Thyroid gland (tissue), 4 donors: ENCODE measurements around the gene IFI27. TPM values are rescaled to one million over a fixed set of nuclear protein-coding genes. Genes with fewer than 3 reads are reported as not detected.
"Not testable (repeated sequence)": the region's sequence is repeated elsewhere in the genome, so short reads cannot be mapped to it uniquely, and the experiment has no call there.

ENCODE experiments used
- DNase-seq, 2 donors: peaks; one replicate each; pipeline ENCODE4 v3.0.0-alpha.2; 2019
- H3K27ac ChIP-seq, 3 donors: fragments of 200-600 bp; sonication (generic); 1 replicate in 2 of 3; 2 replicates in 1 of 3; pipeline ENCODE4 v1.5.1; 2016 to 2019; ENCODE audit warnings: mild to moderate bottlenecking in 1 of 3, moderate library complexity in 1 of 3
- H3K27me3 ChIP-seq: fragments of 200-600 bp; sonication (generic); one replicate; pipeline ENCODE4 v1.5.1; 2019
- H3K36me3 ChIP-seq, 2 donors: fragments of 200-600 bp; sonication (generic); one replicate each; pipeline ENCODE4 v1.5.1; 2016 to 2019
- H3K4me1 ChIP-seq, 2 donors: fragments of 200-600 bp; sonication (generic); one replicate each; pipeline ENCODE4 v1.5.1; 2017 to 2019
- H3K4me3 ChIP-seq, 3 donors: fragments of 200-600 bp; sonication (generic); replicated peaks in 1 of 3; 1 replicate in 2 of 3; 2 replicates in 1 of 3; pipeline ENCODE4 v1.5.1; 2016; ENCODE audit warnings: mild to moderate bottlenecking in 1 of 3
- H3K9me3 ChIP-seq: fragments of 200-600 bp; sonication (generic); one replicate; pipeline ENCODE4 v1.5.1; 2017
- CTCF ChIP-seq, 6 experiments: fragments of 200-600 bp in 3 of 6; fragments of 450-650 bp in 3 of 6; sonication (generic) in 3 of 6; IDR thresholded peaks; one replicate each; pipeline ENCODE4 v1.5.1; 2016 to 2019; ENCODE audit warnings: antibody characterized with exemption in 6 of 6, mild to moderate bottlenecking in 2 of 6, inconsistent platforms in 1 of 6, moderate library complexity in 1 of 6
- POLR2A ChIP-seq, 2 donors: fragments of 450-650 bp; IDR thresholded peaks; one replicate each; pipeline ENCODE4 v1.6.1; 2017; ENCODE audit warnings: antibody characterized with exemption in 2 of 2, mild to moderate bottlenecking in 2 of 2, moderate library complexity in 1 of 2
- WGBS, 2 donors: methylation state at CpG; one replicate each; pipeline ENCODE4 v1.1.5; 2017; 5-methylcytosine and 5-hydroxymethylcytosine counted together
- intact Hi-C: fragments of 100-400 bp; cut with DNase I; formaldehyde crosslinking; loops from one replicate; pipeline ENCODE4 v1.15.1; 2023
- total RNA-seq, 4 donors: library from RNA; depleted of rRNA; stranded (reverse); fragments of >200 nt; gene quantifications; one replicate each; pipeline ENCODE4 v1.2.3, GENCODE V29; 2016

The IFI27 gene
- total RNA-seq, 4 donors from 2014 or later = 40.8 to 111 (median 81.3) TPM

GRCh38 chr14:94153750-94154342, 43.3 kb downstream of the IFI27 start:
- Histone ChIP-seq H3K27ac (no peak overlapping the region), H3K4me3 (no peak overlapping the region), H3K36me3 (no peaks in the 10 kb centered on the region), H3K27me3 (no peaks in the 10 kb centered on the region), H3K9me3 (no peaks in the 10 kb centered on the region), H3K4me1 (no peaks in the 10 kb centered on the region)
- intact Hi-C loops = no loop called here
- WGBS, 2 donors = 90 to 93% methylated on average over 6 of the region's 6 CpGs
- no peak for DNase-seq
- TF ChIP-seq POLR2A (IDR thresholded peaks at IDR 0.05) (no peak), CTCF (IDR thresholded peaks at IDR 0.05) (no peak)

GRCh38 chr14:94156143-94156542, 45.6 kb downstream of the IFI27 start:
- 96 to 100% methylated on average over 1 of the region's 1 CpG for WGBS, 2 donors
- intact Hi-C loops, DNase-seq, H3K27ac ChIP-seq, H3K9me3 ChIP-seq, H3K36me3 ChIP-seq, H3K27me3 ChIP-seq, H3K4me1 ChIP-seq, H3K4me3 ChIP-seq: not testable (repeated sequence)

GRCh38 chr14:94157197-94157596, 46.7 kb downstream of the IFI27 start:
- no peaks in the 10 kb centered on the region for H3K9me3 ChIP-seq
- H3K27me3 ChIP-seq = no peaks in the 10 kb centered on the region
- no peak for TF ChIP-seq CTCF (IDR thresholded peaks at IDR 0.05)
- no peak for TF ChIP-seq POLR2A (IDR thresholded peaks at IDR 0.05)
- H3K4me3 ChIP-seq = no peak overlapping the region
- H3K27ac ChIP-seq = no peak overlapping the region
- intact Hi-C loops = no loop called here
- H3K4me1 ChIP-seq = no peaks in the 10 kb centered on the region
- no peaks in the 10 kb centered on the region for H3K36me3 ChIP-seq
- DNase-seq = no peak

GRCh38 chr14:94158239-94158883, 47.8 kb downstream of the IFI27 start:
- H3K4me3 ChIP-seq = no peak overlapping the region
- no peak for DNase-seq
- WGBS, 2 donors = 70 to 74% methylated on average over 10 of the region's 10 CpGs
- no peak overlapping the region for H3K27ac ChIP-seq
- no peak for TF ChIP-seq CTCF (IDR thresholded peaks at IDR 0.05)
- TF ChIP-seq POLR2A (IDR thresholded peaks at IDR 0.05) = no peak
- intact Hi-C loops = no loop called here
- H3K27me3 ChIP-seq = no peaks in the 10 kb centered on the region
- no peaks in the 10 kb centered on the region for H3K9me3 ChIP-seq
- no peaks in the 10 kb centered on the region for H3K36me3 ChIP-seq
- no peaks in the 10 kb centered on the region for H3K4me1 ChIP-seq

GRCh38 chr14:94161058-94161457, 50.5 kb downstream of the IFI27 start:
- no peaks in the 10 kb centered on the region for H3K27me3 ChIP-seq
- H3K36me3 ChIP-seq = no peaks in the 10 kb centered on the region
- no peak for DNase-seq
- intact Hi-C loops = no loop called here
- WGBS, 2 donors = 60% methylated on average over 2 of the region's 2 CpGs
- TF ChIP-seq POLR2A (IDR thresholded peaks at IDR 0.05) (no peak), CTCF (IDR thresholded peaks at IDR 0.05) (no peak)
- H3K9me3 ChIP-seq = no peaks in the 10 kb centered on the region
- H3K4me3 ChIP-seq = no peak overlapping the region
- no peak overlapping the region for H3K27ac ChIP-seq
- no peaks in the 10 kb centered on the region for H3K4me1 ChIP-seq
